GM18858 (cell line): ENCODE measurements around the gene LOXL1.
A peak's percentile ranks its signal among the peaks of the same experiment; 100 is the strongest.

Source experiments
- ATAC-seq: cut with Tn5 transposase; IDR thresholded peaks from one replicate; pipeline ENCODE4 v1.9.1; 2021; ENCODE audit not compliant: unreplicated experiment

The LOXL1 gene

GRCh38 chr15:73991260-73991659 lies 65.0 kb downstream of the LOXL1 start:
- ATAC-seq: no peak

- ATAC-seq: peak; percentile 56
These were observed 65.7 kb downstream of the LOXL1 start, which contains the start of gene STOML1 for GRCh38 chr15:73991726-73992593. Gene STOML1, minus strand, starts transcription at chr15:73992295. Its CDS starts 72 bp downstream, at chr15:73992223.

- no peak for ATAC-seq
These were observed 66.3 kb downstream of the LOXL1 start for GRCh38 chr15:73992594-73992898.

- ATAC-seq: no peak
These were observed 67.1 kb downstream of the LOXL1 start for GRCh38 chr15:73993211-73993994.

GRCh38 chr15:73994413-73994883 lies 68.2 kb downstream of the LOXL1 start, which contains the start of gene PML:
Gene PML, plus strand, starts transcription at chr15:73994716. Its CDS starts 97 bp downstream, at chr15:73994813.
- no peak for ATAC-seq

GRCh38 chr15:73994912-73995622 lies 68.8 kb downstream of the LOXL1 start:
- ATAC-seq: no peak

GRCh38 chr15:73996267-73996666 lies 70.0 kb downstream of the LOXL1 start:
- ATAC-seq: no peak

GRCh38 chr15:73996939-73997338 lies 70.7 kb downstream of the LOXL1 start:
- no peak for ATAC-seq

GRCh38 chr15:73997986-73998385 lies 71.7 kb downstream of the LOXL1 start:
- no peak for ATAC-seq
